Mesenchymal stem cell (in vitro differentiated cells and primary cell): Measurements from ENCODE around the gene HACE1.
"Not testable (repeated sequence)": the region's sequence is repeated elsewhere in the genome, so short reads cannot be mapped to it uniquely, and the experiment has no call there.

Source experiments
- DNase-seq: peaks from one replicate; pipeline ENCODE4 v3.0.0-alpha.2; 2013
- H2AFZ ChIP-seq: one replicate; pipeline ENCODE4 v1.6.1; 2013; ENCODE audit warnings: low read depth, mild to moderate bottlenecking, control low read depth, inconsistent platforms, low read length, moderate library complexity
- H2AK5ac ChIP-seq: 2 replicates; pipeline ENCODE4 v1.6.1; 2013; ENCODE audit warnings: low read length, moderate library complexity, mild to moderate bottlenecking, inconsistent platforms; ENCODE audit not compliant: severe bottlenecking
- H2BK120ac ChIP-seq: one replicate; pipeline ENCODE4 v1.6.1; 2013; ENCODE audit warnings: low read depth, mild to moderate bottlenecking, inconsistent platforms, low read length, moderate library complexity
- H2BK12ac ChIP-seq, 2 experiments: one replicate each; pipeline ENCODE4 v1.6.1; 2013; ENCODE audit warnings: inconsistent platforms in 2 of 2, low read length in 2 of 2, mild to moderate bottlenecking in 2 of 2, moderate library complexity in 2 of 2, control low read depth in 1 of 2
- H2BK15ac ChIP-seq: one replicate; pipeline ENCODE4 v1.6.1; 2013; ENCODE audit warnings: mild to moderate bottlenecking, low read depth, inconsistent platforms; ENCODE audit not compliant: poor library complexity, severe bottlenecking
- H2BK5ac ChIP-seq: 2 replicates; pipeline ENCODE4 v1.6.1; 2013; ENCODE audit warnings: low read depth, mild to moderate bottlenecking, low read length, control low read depth, inconsistent platforms; ENCODE audit not compliant: poor library complexity, severe bottlenecking
- H3K14ac ChIP-seq, 2 experiments: one replicate each; pipeline ENCODE4 v1.6.1; 2013; ENCODE audit warnings: inconsistent platforms in 2 of 2, low read length in 2 of 2, control low read depth in 1 of 2, mild to moderate bottlenecking in 1 of 2, moderate library complexity in 1 of 2
- H3K18ac ChIP-seq, 2 experiments: one replicate each; pipeline ENCODE4 v1.6.1; 2013; ENCODE audit warnings: inconsistent platforms in 2 of 2, low read length in 2 of 2, control low read depth in 1 of 2, low read depth in 1 of 2, mild to moderate bottlenecking in 1 of 2
- H3K23ac ChIP-seq, 2 experiments: one replicate each; pipeline ENCODE4 v1.6.1; 2013; ENCODE audit warnings: inconsistent platforms in 2 of 2, low read length in 2 of 2, mild to moderate bottlenecking in 2 of 2, moderate library complexity in 2 of 2, control low read depth in 1 of 2
- H3K27ac ChIP-seq: 2 replicates; pipeline ENCODE4 v1.5.1; 2013; ENCODE audit warnings: mild to moderate bottlenecking, moderate library complexity, low read length, control low read depth, inconsistent platforms; ENCODE audit not compliant: poor library complexity, severe bottlenecking
- H3K27me3 ChIP-seq, 2 experiments: 2 replicates each; pipeline versions ENCODE4 v1.6.1 to v1.7.0; 2013; ENCODE audit warnings: low read length in 2 of 2, mild to moderate bottlenecking in 2 of 2, moderate library complexity in 2 of 2, control low read depth in 1 of 2, inconsistent platforms in 1 of 2; ENCODE audit not compliant: control insufficient read depth in 1 of 2, insufficient read depth in 1 of 2
- H3K36me3 ChIP-seq, 2 experiments: 2 replicates each; pipeline versions ENCODE4 v1.6.1 to v1.7.0; 2013; ENCODE audit warnings: low read length in 2 of 2, control low read depth in 1 of 2, inconsistent platforms in 1 of 2, low read depth in 1 of 2, mild to moderate bottlenecking in 1 of 2; ENCODE audit not compliant: insufficient read depth in 2 of 2, control insufficient read depth in 1 of 2
- H3K4ac ChIP-seq, 2 experiments: one replicate each; pipeline ENCODE4 v1.6.1; 2013; ENCODE audit warnings: inconsistent platforms in 2 of 2, low read length in 2 of 2, mild to moderate bottlenecking in 2 of 2, moderate library complexity in 2 of 2, control low read depth in 1 of 2, low read depth in 1 of 2
- H3K4me1 ChIP-seq: 2 replicates; pipeline ENCODE4 v1.6.1; 2013; ENCODE audit warnings: low read depth, low read length, control low read depth; ENCODE audit not compliant: control insufficient read depth, insufficient read depth
- H3K4me2 ChIP-seq: 2 replicates; pipeline ENCODE4 v1.6.1; 2013; ENCODE audit warnings: low read length, mild to moderate bottlenecking, inconsistent platforms; ENCODE audit not compliant: poor library complexity, severe bottlenecking
- H3K4me3 ChIP-seq, 2 experiments: 2 replicates each; pipeline versions ENCODE4 v1.5.1 to v1.7.0; 2013; ENCODE audit warnings: low read length in 2 of 2, mild to moderate bottlenecking in 2 of 2, control low read depth in 1 of 2, low read depth in 1 of 2; ENCODE audit not compliant: insufficient read depth in 1 of 2
- H3K79me1 ChIP-seq: replicated peaks from 2 replicates; pipeline ENCODE4 v1.6.1; 2013; ENCODE audit warnings: mild to moderate bottlenecking, control low read depth, low read length, inconsistent platforms; ENCODE audit not compliant: poor library complexity, severe bottlenecking
- H3K9ac ChIP-seq: 2 replicates; pipeline ENCODE4 v1.7.0; 2013; ENCODE audit warnings: mild to moderate bottlenecking, low read length, moderate library complexity
- H3K9me3 ChIP-seq: 2 replicates; pipeline ENCODE4 v1.7.0; 2013; ENCODE audit warnings: mild to moderate bottlenecking, low read length; ENCODE audit not compliant: control insufficient read depth
- H4K8ac ChIP-seq: one replicate; pipeline ENCODE4 v1.6.1; 2013; ENCODE audit warnings: inconsistent platforms, mild to moderate bottlenecking, low read length, moderate library complexity
- H4K91ac ChIP-seq: one replicate; pipeline ENCODE4 v1.6.1; 2013; ENCODE audit warnings: mild to moderate bottlenecking, low read length, inconsistent platforms
- WGBS: methylation state at CpG from one replicate; pipeline ENCODE4 v1.1.7; 2013; ENCODE audit warnings: mixed read lengths; 5-methylcytosine and 5-hydroxymethylcytosine counted together

HACE1 gene

GRCh38 chr6:104814743-104815142 lies 45.0 kb downstream of the HACE1 start:
- DNase-seq = no peak
- peaks cover 0 to 3% of the 10 kb centered on the region in 2 experiments for H3K36me3 ChIP-seq
- no peak overlapping the region for H2AK5ac ChIP-seq
- no peak overlapping the region for H2BK5ac ChIP-seq
- H3K14ac ChIP-seq = no peak overlapping the region
- no peak overlapping the region for H4K8ac ChIP-seq
- no peaks in the 10 kb centered on the region for H3K9me3 ChIP-seq
- no peaks in the 10 kb centered on the region for H3K4me1 ChIP-seq
- H2BK12ac ChIP-seq = no peak overlapping the region
- no peak overlapping the region for H3K18ac ChIP-seq
- H3K4me3 ChIP-seq = no peak overlapping the region
- no peak overlapping the region for H3K23ac ChIP-seq
- peaks cover 20% of the 10 kb centered on the region for H3K79me1 ChIP-seq
- no peak overlapping the region for H3K4me2 ChIP-seq
- H4K91ac ChIP-seq = no peak overlapping the region
- H2BK15ac ChIP-seq = no peak overlapping the region
- no peak overlapping the region for H2AFZ ChIP-seq
- H3K4ac ChIP-seq = no peak overlapping the region
- no peak overlapping the region for H2BK120ac ChIP-seq
- H3K9ac ChIP-seq = no peak overlapping the region
- no peaks in the 10 kb centered on the region for H3K27me3 ChIP-seq
- WGBS = 94% methylated on average over 2 of the region's 2 CpGs
- H3K27ac ChIP-seq = no peak overlapping the region

- H3K79me1 ChIP-seq = peaks cover 19% of the 10 kb centered on the region
- H3K4me2 ChIP-seq = no peak overlapping the region
- no peaks in the 10 kb centered on the region for H3K27me3 ChIP-seq
- no peak overlapping the region for H2AK5ac ChIP-seq
- no peak overlapping the region for H3K23ac ChIP-seq
- H3K18ac ChIP-seq = no peak overlapping the region
- H3K9me3 ChIP-seq = no peaks in the 10 kb centered on the region
- H3K36me3 ChIP-seq = peaks cover 0 to 3% of the 10 kb centered on the region in 2 experiments
- no peak overlapping the region for H2BK15ac ChIP-seq
- no peak overlapping the region for H2BK12ac ChIP-seq
- no peak overlapping the region for H2AFZ ChIP-seq
- H2BK120ac ChIP-seq = no peak overlapping the region
- H4K8ac ChIP-seq = no peak overlapping the region
- no peak overlapping the region for H2BK5ac ChIP-seq
- H3K4me3 ChIP-seq = no peak overlapping the region
- DNase-seq = no peak
- WGBS = 100% methylated on average over 1 of the region's 2 CpGs
- no peak overlapping the region for H3K14ac ChIP-seq
- no peak overlapping the region for H3K9ac ChIP-seq
- H3K4ac ChIP-seq = no peak overlapping the region
- no peaks in the 10 kb centered on the region for H3K4me1 ChIP-seq
- H4K91ac ChIP-seq = no peak overlapping the region
- H3K27ac ChIP-seq = no peak overlapping the region
Measured at GRCh38 chr6:104813552-104813951, 46.2 kb downstream of the HACE1 start.

- Histone ChIP-seq H3K4me2 (no peak overlapping the region), H2AFZ (no peak overlapping the region), H3K23ac (no peak overlapping the region), H3K4me1 (no peaks in the 10 kb centered on the region), H3K27me3 (no peaks in the 10 kb centered on the region), H3K4ac (no peak overlapping the region), H4K8ac (no peak overlapping the region), H2BK12ac (no peak overlapping the region), H2BK5ac (no peak overlapping the region), H3K14ac (no peak overlapping the region), H3K36me3 (peaks cover 2 to 6% of the 10 kb centered on the region in 2 experiments), H2BK120ac (no peak overlapping the region), H3K9ac (no peak overlapping the region), H2BK15ac (no peak overlapping the region), H2AK5ac (no peak overlapping the region), H3K27ac (no peak overlapping the region), H3K18ac (no peak overlapping the region), H3K4me3 (no peak overlapping the region), H3K9me3 (peaks cover 3% of the 10 kb centered on the region), H3K79me1 (peaks cover 8% of the 10 kb centered on the region), H4K91ac (no peak overlapping the region)
- DNase-seq = no peak
- 93% methylated on average over 1 of the region's 3 CpGs for WGBS
Measured at GRCh38 chr6:104809116-104809515, 50.6 kb downstream of the HACE1 start.

GRCh38 chr6:104805335-104805734 lies 54.4 kb downstream of the HACE1 start:
- not testable (repeated sequence) for H2BK5ac ChIP-seq, H3K9ac ChIP-seq, H2BK120ac ChIP-seq, H3K9me3 ChIP-seq, H2AFZ ChIP-seq, H2BK12ac ChIP-seq, H3K4me2 ChIP-seq, H3K79me1 ChIP-seq, H4K8ac ChIP-seq, H3K23ac ChIP-seq, DNase-seq, H3K27ac ChIP-seq, H2BK15ac ChIP-seq, H3K4me3 ChIP-seq, H3K27me3 ChIP-seq, H3K14ac ChIP-seq, H3K4ac ChIP-seq, H3K18ac ChIP-seq, H3K36me3 ChIP-seq, H4K91ac ChIP-seq, H2AK5ac ChIP-seq, H3K4me1 ChIP-seq
- WGBS = 100% methylated on average over 4 of the region's 4 CpGs
